Measurements from ENCODE around the gene SLC38A10.

SLC38A10 gene

DNA sequence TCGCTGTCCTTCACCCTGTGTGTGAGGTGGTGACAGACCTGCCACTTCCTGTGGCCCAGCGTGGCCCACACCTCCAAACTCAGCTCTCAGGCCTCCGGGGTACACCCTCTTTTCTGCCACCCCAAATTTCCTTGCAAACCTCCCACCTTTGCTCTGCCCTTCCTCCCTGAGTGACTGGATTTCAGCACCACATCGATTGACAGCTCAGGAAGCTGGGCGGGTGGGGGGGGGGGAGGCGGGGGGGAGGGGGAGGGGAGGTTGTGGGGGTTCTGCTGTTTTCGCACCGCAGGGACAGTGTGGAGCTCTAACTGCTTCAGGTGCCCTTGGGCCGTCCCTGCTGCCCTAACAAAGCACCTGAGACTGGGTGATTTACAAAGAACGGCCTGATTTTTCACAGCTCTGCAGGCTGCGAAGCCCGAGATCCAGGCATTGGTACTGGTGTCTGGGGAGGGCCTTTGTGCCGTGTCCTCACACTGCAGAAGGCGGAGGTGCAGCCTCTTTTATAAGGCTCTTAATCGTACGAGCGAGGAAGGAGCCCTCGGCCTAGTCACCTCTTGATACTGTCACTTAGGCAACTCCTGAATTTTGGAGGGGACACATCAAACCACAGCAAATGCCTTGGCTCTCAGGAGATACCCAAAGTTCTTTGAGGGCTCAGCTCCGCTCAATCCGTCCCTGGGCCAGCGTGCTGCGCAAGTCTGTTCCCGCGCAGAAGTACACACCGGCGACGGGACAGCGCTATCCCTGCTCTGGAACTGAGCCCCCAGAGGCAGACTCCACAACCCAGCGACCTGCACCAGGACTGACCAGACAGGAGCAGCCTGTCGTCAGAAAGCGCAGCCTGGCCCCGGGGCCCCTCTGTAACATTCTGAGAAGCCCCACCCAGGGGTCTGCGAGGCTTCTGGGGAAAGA lies 52.4 kb downstream of the SLC38A10 start:
- Histone ChIP-seq H3K4me3 (ENCODE audit: low read depth, low read length) (no peak overlapping the region), H3K9me3 (ENCODE audit: control insufficient read depth, low read length) (no peaks in the 10 kb centered on the region), H3K36me3 (ENCODE audit: control insufficient read depth, insufficient read depth, low read length) (no peaks in the 10 kb centered on the region), H2AFZ (no peak overlapping the region), H3K9ac (no peak overlapping the region), H3K27me3 (ENCODE audit: control insufficient read depth, insufficient read depth, low read length) (no peaks in the 10 kb centered on the region), H3K79me2 (peaks cover 16% of the 10 kb centered on the region), H3K27ac (no peak overlapping the region), H3K4me1 (peaks cover 13% of the 10 kb centered on the region), H3K4me2 (ENCODE audit: low read length) (no peak overlapping the region)
- TF ChIP-seq CTCF (IDR thresholded peaks at IDR 0.05) = no peak

GRCh38 chr17:81241648-81242420 lies 53.3 kb downstream of the SLC38A10 start:
- Histone ChIP-seq H3K27ac (no peak overlapping the region), H3K9me3 (ENCODE audit: control insufficient read depth, low read length) (no peaks in the 10 kb centered on the region)

GRCh38 chr17:81241203-81241602 lies 53.9 kb downstream of the SLC38A10 start:
- no peaks in the 10 kb centered on the region for H3K9me3 ChIP-seq (ENCODE audit: control insufficient read depth, low read length)
- no peak overlapping the region for H2AFZ ChIP-seq
- no peak for TF ChIP-seq CTCF (IDR thresholded peaks at IDR 0.05)
- H3K36me3 ChIP-seq (ENCODE audit: control insufficient read depth, insufficient read depth, low read length) = no peaks in the 10 kb centered on the region
- no peak overlapping the region for H3K4me3 ChIP-seq (ENCODE audit: low read depth, low read length)
- no peak overlapping the region for H3K4me2 ChIP-seq (ENCODE audit: low read length)
- H3K79me2 ChIP-seq = peaks cover 26% of the 10 kb centered on the region
- no peak overlapping the region for H3K9ac ChIP-seq
- H3K4me1 ChIP-seq = peaks cover 17% of the 10 kb centered on the region
- H3K27me3 ChIP-seq (ENCODE audit: control insufficient read depth, insufficient read depth, low read length) = no peaks in the 10 kb centered on the region
- no peak overlapping the region for H3K27ac ChIP-seq

More at GRCh38 chr17:81241648-81242420, 53.3 kb downstream of the SLC38A10 start:
- Histone ChIP-seq H3K27me3 (ENCODE audit: control insufficient read depth, insufficient read depth, low read length) (no peaks in the 10 kb centered on the region), H3K4me2 (ENCODE audit: low read length) (no peak overlapping the region), H3K4me3 (ENCODE audit: low read depth, low read length) (no peak overlapping the region), H3K36me3 (ENCODE audit: control insufficient read depth, insufficient read depth, low read length) (no peaks in the 10 kb centered on the region), H3K9ac (no peak overlapping the region), H3K79me2 (peaks cover 24% of the 10 kb centered on the region), H2AFZ (no peak overlapping the region), H3K4me1 (peaks cover 17% of the 10 kb centered on the region)
- TF ChIP-seq CTCF (IDR thresholded peaks at IDR 0.05) = peak; percentile 64

- Histone ChIP-seq H3K9me3 (ENCODE audit: control insufficient read depth, low read length) (no peaks in the 10 kb centered on the region), H3K36me3 (ENCODE audit: control insufficient read depth, insufficient read depth, low read length) (no peaks in the 10 kb centered on the region), H2AFZ (no peak overlapping the region), H3K4me3 (ENCODE audit: low read depth, low read length) (no peak overlapping the region), H3K4me1 (peaks cover 17% of the 10 kb centered on the region), H3K27ac (no peak overlapping the region), H3K27me3 (ENCODE audit: control insufficient read depth, insufficient read depth, low read length) (no peaks in the 10 kb centered on the region), H3K9ac (no peak overlapping the region), H3K79me2 (peaks cover 26% of the 10 kb centered on the region), H3K4me2 (ENCODE audit: low read length) (no peak overlapping the region)
- TF ChIP-seq CTCF (IDR thresholded peaks at IDR 0.05) = no peak
Observed at GRCh38 chr17:81240761-81241160, 54.3 kb downstream of the SLC38A10 start.

Measured in parathyroid adenoma (tissue), 2 donors.